Tibial artery (tissue), 4 donors: ENCODE results near the gene PRKCD.

Experiments used
- DNase-seq, 2 donors: peaks; one replicate each; pipeline ENCODE4 v3.0.0-alpha.2; 2019
- H3K27ac ChIP-seq, 2 donors: fragments of 200-600 bp; sonication (generic) in 1 of 2; 1 replicate in 1 of 2; 2 replicates in 1 of 2; pipeline ENCODE4 v1.5.1; 2018 to 2019; ENCODE audit warnings: mild to moderate bottlenecking in 1 of 2
- H3K27me3 ChIP-seq, 2 donors: fragments of 200-600 bp; sonication (generic) in 1 of 2; one replicate each; pipeline versions ENCODE4 v1.5.1 to v1.6.0; 2016 to 2019
- H3K36me3 ChIP-seq, 3 donors: fragments of 200-600 bp; sonication (generic) in 2 of 3; one replicate each; pipeline ENCODE4 v1.5.1; 2016 to 2019; ENCODE audit warnings: mild to moderate bottlenecking in 2 of 3
- H3K4me1 ChIP-seq, 4 donors: fragments of 200-600 bp; sonication (generic) in 2 of 4; 1 replicate in 3 of 4; 2 replicates in 1 of 4; pipeline ENCODE4 v1.5.1; 2016 to 2019
- H3K4me3 ChIP-seq, 2 donors: fragments of 200-600 bp; sonication (generic) in 1 of 2; 1 replicate in 1 of 2; 2 replicates in 1 of 2; pipeline ENCODE4 v1.5.1; 2018 to 2019; ENCODE audit warnings: mild to moderate bottlenecking in 2 of 2
- H3K9me3 ChIP-seq, 3 donors: fragments of 200-600 bp; sonication (generic) in 1 of 3; one replicate each; pipeline ENCODE4 v1.5.1; 2016 to 2019
- intact Hi-C: fragments of 100-400 bp; cut with DNase I; formaldehyde crosslinking; loops from one replicate; pipeline ENCODE4 v1.15.0; 2023; ENCODE audit warnings: low total_unique reads
- TF ChIP-seq, protein P1 (sequence below), 2 experiments: fragments of 200-600 bp in 1 of 2; fragments of 450-650 bp in 1 of 2; IDR thresholded peaks; one replicate each; pipeline ENCODE4 v1.5.1; 2017 to 2019; ENCODE audit warnings: antibody characterized with exemption in 2 of 2, mild to moderate bottlenecking in 1 of 2, moderate library complexity in 1 of 2

PRKCD gene

DNA sequence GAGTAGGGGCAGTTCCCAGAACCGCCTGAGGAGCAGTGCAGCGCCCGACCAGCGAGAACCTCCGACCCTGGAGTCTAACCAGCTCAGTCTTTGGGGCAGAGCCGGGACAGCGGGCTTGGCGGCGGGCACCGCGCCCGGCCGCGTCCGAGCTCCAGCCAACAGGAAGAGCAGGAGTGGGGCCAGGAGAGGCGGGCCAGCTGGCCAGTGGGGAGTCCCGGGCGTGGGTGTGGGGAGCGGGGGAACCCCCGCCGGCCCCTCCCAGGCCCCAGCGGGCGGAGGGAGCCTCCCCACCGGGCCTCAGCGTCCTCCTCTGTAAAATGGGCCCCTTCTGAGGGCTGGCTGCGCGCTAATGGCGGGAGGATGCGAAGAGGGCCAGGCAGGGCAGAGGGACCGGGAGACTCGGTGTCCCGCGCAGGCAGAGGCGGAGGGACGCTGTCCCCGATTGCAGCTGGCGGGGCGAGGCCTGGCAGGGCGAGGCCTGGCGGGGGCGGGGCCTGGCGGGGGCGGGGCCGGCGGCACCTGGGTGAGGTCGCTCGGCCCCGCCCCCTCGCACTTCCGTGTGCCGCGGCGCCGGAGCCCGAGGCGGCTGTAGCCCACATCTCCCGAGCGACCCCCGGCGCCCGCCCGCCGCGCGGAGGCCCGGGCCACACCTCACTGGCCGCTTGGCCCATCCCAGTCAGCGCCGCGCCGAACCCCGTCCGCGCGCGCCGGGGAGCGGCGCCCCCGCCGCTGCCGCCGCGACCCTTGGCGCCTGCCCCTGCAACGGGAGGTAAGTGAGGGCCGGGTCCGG, at the start of gene PRKCD:
PRKCD (plus strand) TSS at position 550 of the 790 bp plus-strand sequence. CDS start 17,214 bp downstream, outside the sequence.
- H3K27ac ChIP-seq = peak within 1 kb of the TSS; percentile 86 to 93
- H3K36me3 ChIP-seq = peaks cover 0 to 4% (median 0%) of the 10 kb centered on the region in 3 donors
- TF ChIP-seq, protein P1, sequence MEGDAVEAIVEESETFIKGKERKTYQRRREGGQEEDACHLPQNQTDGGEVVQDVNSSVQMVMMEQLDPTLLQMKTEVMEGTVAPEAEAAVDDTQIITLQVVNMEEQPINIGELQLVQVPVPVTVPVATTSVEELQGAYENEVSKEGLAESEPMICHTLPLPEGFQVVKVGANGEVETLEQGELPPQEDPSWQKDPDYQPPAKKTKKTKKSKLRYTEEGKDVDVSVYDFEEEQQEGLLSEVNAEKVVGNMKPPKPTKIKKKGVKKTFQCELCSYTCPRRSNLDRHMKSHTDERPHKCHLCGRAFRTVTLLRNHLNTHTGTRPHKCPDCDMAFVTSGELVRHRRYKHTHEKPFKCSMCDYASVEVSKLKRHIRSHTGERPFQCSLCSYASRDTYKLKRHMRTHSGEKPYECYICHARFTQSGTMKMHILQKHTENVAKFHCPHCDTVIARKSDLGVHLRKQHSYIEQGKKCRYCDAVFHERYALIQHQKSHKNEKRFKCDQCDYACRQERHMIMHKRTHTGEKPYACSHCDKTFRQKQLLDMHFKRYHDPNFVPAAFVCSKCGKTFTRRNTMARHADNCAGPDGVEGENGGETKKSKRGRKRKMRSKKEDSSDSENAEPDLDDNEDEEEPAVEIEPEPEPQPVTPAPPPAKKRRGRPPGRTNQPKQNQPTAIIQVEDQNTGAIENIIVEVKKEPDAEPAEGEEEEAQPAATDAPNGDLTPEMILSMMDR (IDR thresholded peaks at IDR 0.05) = peak; percentile 64 to 73
- no peaks in the 10 kb centered on the region for H3K27me3 ChIP-seq
- intact Hi-C loops = loop anchor here (2.0 kb wide), 1 partner anchor 26 kb away; no protein-coding TSS in a partner anchor
- H3K4me1 ChIP-seq = peaks cover 0 to 64% (median 28%) of the 10 kb centered on the region in 4 donors
- DNase-seq = peak; percentile 85 to 95
- H3K4me3 ChIP-seq = peak within 1 kb of the TSS; percentile 68 to 96
- H3K9me3 ChIP-seq = no peaks in the 10 kb centered on the region

- Histone ChIP-seq H3K36me3 (peaks cover 17 to 64% (median 23%) of the 10 kb centered on the region in 3 donors), H3K9me3 (no peaks in the 10 kb centered on the region), H3K4me1 (no peaks in the 10 kb centered on the region), H3K4me3 (no peak overlapping the region), H3K27me3 (no peaks in the 10 kb centered on the region), H3K27ac (no peak overlapping the region)
- no peak for DNase-seq
- TF ChIP-seq, protein P1 (IDR thresholded peaks at IDR 0.05) = no peak
- intact Hi-C loops = no loop called here
Measured at GRCh38 chr3:53111822-53112221, 49.2 kb upstream of the PRKCD start.

GRCh38 chr3:53113293-53114010, 47.6 kb upstream of the PRKCD start:
- no peak for DNase-seq
- intact Hi-C loops = loop anchor here (2.0 kb wide), 1 partner anchor 83 kb away; no protein-coding TSS in a partner anchor
- Histone ChIP-seq H3K27ac (no peak overlapping the region), H3K27me3 (no peaks in the 10 kb centered on the region), H3K4me1 (no peaks in the 10 kb centered on the region), H3K4me3 (no peak overlapping the region), H3K9me3 (no peaks in the 10 kb centered on the region), H3K36me3 (peaks cover 34 to 73% (median 39%) of the 10 kb centered on the region in 3 donors)
- TF ChIP-seq, protein P1 (IDR thresholded peaks at IDR 0.05) = no peak

DNA sequence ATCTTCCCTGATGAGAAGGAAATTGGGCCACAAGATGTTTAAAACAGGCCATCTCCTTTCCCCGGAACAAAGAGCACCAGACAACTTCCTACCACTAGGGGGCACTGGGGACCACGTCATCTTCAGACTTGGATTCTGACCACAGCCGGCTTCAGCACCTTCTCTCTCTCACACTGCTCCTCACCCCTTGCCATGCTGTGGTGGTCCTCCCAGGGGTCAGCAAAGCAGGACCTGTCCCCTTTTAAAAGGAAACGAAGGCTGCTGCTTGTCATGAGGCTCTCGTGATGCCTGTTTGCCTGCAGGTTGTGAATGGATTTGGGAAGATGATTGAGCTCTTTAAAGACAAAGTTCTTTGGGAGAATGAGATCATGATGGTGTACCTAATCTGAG, 47.0 kb upstream of the PRKCD start:
- Histone ChIP-seq H3K27ac (no peak overlapping the region), H3K27me3 (no peaks in the 10 kb centered on the region), H3K4me3 (no peak overlapping the region), H3K9me3 (no peaks in the 10 kb centered on the region), H3K4me1 (no peaks in the 10 kb centered on the region), H3K36me3 (peaks cover 39 to 73% (median 41%) of the 10 kb centered on the region in 3 donors)
- TF ChIP-seq, protein P1 (IDR thresholded peaks at IDR 0.05) = peak; percentile 88 to 94
- intact Hi-C loops = loop anchor here (2.0 kb wide), 1 partner anchor 83 kb away; no protein-coding TSS in a partner anchor
- DNase-seq = peak; percentile 83

- H3K4me1 ChIP-seq = no peaks in the 10 kb centered on the region
- H3K27me3 ChIP-seq = no peaks in the 10 kb centered on the region
- H3K27ac ChIP-seq = no peak overlapping the region
- no peak for DNase-seq
- H3K4me3 ChIP-seq = no peak overlapping the region
- intact Hi-C loops = loop anchor here (2.0 kb wide), 1 partner anchor 82 kb away; no protein-coding TSS in a partner anchor
- H3K36me3 ChIP-seq = peaks cover 41 to 73% (median 45%) of the 10 kb centered on the region in 3 donors
- TF ChIP-seq, protein P1 (IDR thresholded peaks at IDR 0.05) = no peak
- no peaks in the 10 kb centered on the region for H3K9me3 ChIP-seq
Measured at GRCh38 chr3:53114412-53115074, 46.5 kb upstream of the PRKCD start.
